Stimulated activated CD8-positive, alpha-beta memory T cell treated with anti-CD3 and anti-CD28 coated beads, Interleukin-2, amount 100 ng/mL, for 1 hour (primary cell): ENCODE results near the gene MED27.
A peak's percentile ranks its signal among the peaks of the same experiment; 100 is the strongest.

Source experiments
- DNase-seq, 2 donors: peaks; one replicate each; pipeline ENCODE4 v3.0.0-alpha.2; 2020; ENCODE audit warnings: low read depth in 2 of 2

MED27 gene, protein sequence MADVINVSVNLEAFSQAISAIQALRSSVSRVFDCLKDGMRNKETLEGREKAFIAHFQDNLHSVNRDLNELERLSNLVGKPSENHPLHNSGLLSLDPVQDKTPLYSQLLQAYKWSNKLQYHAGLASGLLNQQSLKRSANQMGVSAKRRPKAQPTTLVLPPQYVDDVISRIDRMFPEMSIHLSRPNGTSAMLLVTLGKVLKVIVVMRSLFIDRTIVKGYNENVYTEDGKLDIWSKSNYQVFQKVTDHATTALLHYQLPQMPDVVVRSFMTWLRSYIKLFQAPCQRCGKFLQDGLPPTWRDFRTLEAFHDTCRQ

DNA sequence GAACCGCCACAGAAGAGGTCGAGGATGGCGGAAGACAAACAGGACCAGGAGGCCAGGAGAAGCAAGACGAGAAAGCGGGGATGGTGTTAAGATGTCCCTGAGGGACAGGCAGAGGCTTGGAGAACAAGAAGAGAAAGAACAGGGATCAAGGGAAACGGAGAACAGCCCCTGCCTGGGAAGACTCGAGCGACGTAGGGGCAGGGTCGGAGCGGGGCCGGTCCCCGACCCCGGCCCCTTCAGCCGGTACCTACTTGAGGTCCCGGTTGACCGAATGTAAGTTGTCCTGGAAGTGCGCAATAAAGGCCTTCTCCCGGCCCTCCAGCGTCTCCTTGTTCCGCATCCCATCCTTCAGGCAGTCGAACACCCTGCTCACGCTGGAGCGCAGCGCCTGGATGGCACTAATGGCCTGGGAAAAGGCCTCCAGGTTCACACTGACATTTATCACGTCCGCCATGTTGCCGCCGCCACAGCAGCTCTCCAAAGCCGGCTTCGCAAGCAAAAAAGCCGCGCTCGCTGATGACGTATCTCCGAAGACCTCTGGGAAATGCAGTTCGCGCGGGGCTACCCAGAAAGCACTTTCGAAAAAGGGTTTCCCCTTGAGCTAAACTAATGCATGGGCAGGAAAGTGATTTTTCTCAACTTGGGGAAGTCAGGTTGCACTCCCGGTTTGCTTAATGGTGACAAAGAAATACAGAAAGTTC, at the start of gene MED27:
Gene MED27, minus strand, starts transcription at position 477 of the 701 bp plus-strand sequence. Its CDS starts 23 bp downstream, at position 454.
- DNase-seq = peak; percentile 85 to 90

DNA sequence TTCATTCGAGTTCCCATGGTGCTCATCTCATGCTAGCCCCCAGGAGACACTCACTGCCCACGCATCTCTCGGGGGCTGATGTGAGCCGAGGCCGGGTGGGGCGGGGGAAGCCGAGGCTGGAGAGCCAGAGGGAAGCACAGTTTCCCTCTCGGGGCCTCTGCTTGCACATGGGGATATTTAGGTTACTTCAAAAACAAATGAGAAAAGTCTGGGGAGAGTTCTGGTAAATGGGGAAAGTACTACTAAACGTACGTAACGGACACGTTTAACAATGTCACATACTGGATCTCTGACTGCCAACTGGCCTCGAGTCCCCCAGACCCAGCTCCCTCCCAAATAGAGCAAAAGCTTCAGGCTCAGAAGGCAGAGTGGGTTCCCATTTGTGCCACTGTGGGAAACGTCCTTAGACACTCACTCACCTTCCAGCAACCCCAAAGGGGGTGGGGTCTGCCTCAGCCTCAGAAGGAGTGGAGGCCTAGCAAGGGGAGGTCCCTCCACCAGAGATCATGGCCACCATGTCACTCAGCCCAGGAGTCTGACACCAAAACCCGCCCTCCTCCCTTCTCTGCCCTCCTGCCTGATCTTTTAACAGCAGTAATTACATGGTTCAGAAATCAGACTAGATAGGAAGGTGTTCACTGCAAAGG, 48.3 kb upstream of the MED27 start:
- no peak for DNase-seq

DNA sequence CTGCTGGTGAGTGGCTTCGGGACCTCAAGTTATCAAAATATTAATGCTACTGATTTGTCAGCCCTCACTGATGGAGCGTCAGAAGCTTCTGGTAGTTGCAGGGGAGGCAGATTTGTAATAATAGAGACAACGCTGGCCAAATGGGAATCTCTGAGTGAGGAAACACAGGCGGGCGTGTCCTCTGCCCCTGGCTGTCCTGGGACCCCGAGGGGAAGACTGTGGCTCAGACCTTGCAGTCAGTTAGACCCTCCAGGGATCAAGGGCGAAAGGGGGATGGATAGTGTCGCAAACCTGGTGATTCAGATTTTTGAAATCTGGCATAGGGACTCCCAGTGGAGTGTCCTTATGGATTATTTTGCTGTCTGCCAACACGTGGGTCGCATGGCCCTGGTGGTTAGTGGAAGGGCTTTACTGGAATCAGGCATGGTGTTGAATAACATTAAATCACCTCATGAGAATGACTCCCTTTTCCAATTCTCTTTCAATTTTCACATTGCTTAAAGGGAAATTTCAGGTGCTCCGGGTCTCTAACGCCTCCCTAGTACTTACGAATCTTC, 47.1 kb upstream of the MED27 start:
- no peak for DNase-seq

DNA sequence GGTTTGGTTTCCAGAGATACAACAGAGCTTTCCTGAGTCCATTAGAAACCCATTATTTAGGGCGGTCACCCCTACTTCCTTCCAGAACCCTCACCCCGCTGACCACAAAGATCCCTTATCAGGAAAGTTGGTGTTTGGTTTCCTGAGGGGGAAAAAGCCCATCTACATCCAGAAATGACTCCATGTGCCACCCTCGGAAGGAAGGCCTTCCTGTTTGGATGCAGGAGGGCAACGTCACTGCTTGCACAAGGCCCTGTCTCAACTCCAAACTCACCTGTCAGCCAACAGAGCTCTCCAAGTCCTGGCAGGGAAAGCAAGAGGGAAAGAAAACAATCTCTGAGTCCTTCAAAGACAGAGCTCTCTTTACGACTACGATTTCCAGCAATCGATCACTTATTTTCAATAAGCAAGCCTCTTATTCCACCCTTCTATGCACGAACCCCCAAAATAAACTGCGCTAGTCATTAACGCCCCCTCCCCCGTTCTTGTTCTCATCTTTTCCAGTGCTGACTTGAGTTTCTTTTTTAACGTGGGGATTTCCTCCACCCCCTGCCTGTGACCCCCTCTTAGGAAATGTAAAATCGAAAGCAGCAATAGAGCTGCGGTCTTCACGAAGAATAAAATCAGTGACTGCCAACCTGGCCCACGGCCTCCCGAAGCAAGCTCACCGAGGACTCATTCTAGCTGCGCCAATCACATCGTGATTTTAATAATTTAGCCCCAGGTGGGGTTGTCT, 46.4 kb upstream of the MED27 start:
- no peak for DNase-seq

DNA sequence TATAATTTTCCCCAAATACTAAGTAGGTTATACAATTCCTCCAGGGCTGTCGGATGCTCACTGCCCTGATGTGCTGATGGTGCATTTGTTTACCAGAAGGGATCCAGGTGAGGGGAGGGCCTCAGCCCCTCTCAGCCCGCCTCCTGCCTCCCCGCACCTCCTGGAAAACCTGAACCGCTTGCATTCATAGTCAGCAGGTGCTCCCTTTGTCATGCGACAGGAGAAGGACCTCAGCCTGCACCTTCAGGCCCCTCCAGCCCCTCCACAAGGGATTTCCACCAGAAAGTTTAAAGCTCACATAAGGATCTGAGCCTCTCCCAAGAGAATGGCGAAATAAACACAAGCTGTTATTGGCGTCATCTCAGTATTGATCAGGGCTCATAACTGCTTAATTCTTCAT, 45.7 kb upstream of the MED27 start:
- DNase-seq = no peak

DNA sequence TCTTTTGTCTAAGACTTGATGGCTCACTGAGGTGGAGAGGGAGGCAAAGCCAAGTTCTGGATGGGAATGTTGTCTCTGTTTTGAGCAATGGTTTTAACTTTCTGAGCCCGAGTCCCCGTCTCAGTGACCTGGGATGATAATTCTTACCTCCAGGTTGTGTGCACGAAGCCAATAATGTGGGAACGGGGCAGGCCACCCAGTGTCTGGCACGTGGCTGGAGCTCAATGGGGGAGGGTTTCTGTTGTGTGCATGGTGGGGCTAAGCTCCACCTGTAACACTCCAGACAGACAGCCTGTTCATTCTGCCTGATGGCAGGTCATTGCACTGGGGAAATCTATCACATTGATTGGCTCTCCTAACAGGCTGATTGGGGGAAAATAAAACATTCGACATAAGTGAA, 45.1 kb upstream of the MED27 start:
- no peak for DNase-seq

DNA sequence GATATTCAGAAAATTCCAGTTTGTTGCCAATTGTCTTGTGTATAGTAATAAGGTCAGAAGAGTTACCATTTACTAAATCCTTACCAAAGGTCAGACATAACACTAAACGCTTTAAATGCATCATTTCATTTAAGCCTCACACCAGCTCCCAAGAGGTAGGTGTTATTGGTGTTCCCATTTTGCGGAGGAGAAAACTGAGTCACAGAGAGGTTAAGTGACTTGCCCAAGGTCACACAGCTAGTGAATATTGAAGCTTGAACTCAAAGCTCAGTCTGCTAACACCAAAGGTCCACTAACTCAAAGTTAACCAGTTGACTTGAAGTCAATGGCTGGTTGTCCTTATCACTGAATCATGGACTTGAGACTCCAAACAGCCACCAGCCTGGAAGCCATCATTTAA, 41.4 kb upstream of the MED27 start:
- no peak for DNase-seq

DNA sequence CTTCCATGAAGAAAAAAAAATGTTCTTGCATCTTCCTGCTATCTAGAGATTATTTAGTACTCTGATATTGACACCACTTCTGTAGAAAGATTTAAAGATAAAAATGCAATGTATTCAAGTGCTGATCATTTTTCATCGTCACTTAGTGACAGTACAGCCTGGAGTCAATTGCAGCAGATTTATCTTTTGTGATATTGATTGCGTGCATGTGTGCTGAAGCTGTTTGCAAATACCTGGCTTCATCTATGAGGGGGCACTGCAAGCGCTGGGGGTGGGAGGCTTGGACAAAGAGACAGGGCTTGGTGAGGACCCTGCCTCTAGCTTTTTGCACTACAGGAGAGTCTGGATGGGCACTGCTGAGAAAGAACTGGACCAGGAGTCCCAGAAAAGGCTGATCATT, 38.0 kb upstream of the MED27 start:
- no peak for DNase-seq

DNA sequence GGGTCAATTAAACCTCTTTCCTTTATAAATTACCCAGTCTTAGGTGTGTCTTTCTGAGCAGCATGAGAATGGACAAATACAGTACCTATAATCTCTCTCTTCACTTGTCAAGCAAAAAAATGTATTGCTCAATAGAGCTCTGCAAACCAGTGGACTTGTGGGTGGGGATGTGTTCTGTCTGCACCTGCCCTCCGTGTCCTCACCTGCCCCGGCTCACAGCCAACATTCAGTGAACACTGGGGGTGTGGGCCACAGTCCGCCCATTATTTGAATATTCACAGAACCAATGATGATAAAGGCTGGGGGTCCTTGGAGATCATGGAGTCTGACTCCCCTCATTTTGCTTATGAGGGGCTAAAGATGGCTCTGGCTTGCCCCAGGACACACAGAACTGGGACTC, 36.9 kb upstream of the MED27 start:
- DNase-seq = no peak

DNA sequence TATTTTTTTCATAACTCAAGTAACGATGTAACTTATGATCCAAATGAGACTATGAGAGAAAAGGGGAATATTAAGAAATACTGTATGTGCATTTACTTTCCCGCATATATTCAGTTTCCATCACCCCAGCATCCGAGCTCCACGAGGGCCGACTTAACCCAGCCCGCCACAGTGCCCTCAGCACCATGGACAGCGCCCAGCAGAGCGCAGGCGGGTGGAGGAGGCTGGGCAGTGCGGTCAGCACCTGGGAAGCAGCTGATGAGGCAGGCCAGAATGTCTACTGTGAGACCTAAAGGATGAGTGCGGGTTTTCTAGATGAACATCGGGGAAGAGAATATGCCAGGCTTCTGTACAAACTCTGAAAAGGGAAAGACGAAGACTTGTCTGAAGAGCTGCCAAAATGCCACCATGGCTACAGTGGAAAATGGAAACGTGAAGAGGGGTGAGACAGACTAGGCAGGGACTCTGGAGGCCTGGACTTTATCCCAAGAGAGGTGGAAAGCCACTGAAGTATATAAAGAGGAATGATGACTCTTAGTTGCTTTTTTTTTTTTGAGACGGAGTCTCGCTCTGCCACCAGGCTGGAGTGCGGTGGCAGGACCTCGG, 34.5 kb upstream of the MED27 start:
- no peak for DNase-seq

DNA sequence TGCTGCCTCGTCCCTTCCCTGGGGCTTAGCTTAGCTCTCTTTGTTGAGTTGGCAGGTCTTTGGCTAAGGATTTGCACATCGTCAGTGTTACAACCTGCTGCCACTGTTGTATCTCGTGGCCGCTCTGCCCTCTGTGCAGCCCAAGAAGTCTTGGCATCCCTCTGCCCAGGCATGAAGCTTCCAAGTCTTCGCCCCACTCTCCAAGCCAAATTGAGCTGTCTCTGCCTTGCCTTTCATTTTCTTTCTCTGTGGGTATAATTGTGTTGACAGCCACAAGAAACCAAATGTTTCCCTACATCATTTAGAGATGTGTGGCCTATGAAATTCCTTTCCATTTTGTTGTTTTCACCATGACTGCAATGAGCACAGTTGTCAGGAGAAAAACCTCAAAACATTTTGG, 29.6 kb upstream of the MED27 start:
- DNase-seq = no peak

DNA sequence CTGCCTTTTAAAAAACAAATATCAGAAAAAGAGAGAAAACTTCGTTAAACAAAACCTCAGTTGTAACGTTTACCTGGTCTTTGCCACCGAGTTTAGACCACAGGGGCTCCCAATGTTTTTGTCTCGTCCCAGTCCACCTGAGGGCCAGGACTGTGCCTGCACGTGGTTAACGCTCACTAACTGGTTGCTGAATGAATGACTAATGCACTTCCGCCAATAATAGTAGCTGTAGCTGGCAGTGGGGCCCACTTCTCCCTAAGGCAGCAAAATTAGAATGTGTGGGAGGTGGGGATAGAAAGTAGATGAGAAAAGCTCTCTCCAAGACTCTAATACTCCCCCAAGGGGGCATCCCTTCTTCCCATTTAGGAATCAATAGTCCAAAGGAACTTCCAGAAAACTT, 29.1 kb upstream of the MED27 start:
- no peak for DNase-seq

DNA sequence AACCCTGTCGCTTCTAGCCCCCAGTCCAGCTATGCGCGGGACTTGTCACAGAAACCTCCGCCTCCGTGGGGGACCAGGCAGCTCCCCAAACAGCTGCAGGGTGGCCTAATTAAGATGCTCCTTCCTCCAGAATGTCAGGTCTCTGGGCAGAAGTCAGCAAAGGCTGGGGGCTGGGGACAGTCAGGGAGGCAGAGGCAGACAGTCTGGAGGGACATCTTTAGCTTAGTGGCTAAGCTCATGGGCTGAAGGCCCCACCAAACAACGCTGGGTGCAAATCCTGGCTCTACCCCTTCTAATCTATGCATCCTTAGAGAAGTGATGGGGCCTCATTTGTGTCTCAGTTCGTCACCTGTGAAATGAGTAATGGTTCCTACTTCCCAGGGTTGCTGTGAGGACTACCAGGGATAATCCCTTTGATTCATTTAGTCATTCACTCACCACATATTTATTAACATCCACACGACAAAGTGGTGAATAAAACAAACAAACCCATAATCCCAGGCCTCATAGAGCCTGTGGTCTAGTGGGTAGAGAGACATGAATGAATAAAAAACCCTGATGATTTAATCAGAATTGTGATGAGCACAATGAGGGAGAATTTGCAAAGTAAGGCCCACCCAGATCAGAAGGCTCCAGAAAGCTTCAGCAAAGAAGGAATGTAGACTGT, 20.2 kb upstream of the MED27 start:
- no peak for DNase-seq

DNA sequence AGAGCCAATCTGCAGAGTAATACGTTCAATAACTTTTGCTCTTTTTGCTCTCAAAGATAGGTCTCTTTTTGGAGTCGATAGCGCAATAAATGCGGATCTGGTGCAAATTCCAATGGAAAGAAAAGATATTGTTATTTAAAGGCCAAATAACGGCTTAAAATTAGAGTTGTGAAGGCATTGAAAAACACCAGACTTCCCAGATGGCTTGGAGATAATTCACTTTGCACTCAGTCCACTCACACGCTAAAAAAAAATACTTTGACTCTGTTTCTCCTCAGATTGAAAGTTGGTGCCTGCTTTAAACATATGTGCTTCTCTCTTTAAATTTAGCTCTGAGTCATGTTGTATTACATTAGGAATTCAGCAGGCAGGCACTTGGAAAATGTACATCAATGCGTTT, 19.5 kb upstream of the MED27 start:
- no peak for DNase-seq

DNA sequence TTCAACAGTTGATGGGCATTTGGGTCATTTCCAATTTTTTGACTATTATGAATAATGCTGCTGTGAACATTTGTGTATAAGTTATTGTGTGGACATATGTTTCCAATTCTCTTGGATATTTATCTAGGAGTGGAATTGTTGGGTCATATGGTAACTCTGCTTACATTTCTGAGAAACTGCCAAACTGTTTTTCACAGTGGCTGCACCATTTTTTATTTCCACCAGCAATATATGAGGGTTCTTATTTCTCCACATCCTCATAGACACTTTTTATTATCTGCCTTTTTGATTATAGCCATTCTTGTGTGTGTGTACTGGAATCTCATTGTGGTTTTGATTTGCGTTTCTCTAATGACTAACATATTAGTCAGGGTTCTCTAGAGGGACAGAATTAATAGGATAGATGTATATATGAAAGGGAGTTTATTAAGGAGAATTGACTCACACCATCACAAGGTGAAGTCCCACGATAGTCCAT, 14.7 kb upstream of the MED27 start:
- DNase-seq = no peak

DNA sequence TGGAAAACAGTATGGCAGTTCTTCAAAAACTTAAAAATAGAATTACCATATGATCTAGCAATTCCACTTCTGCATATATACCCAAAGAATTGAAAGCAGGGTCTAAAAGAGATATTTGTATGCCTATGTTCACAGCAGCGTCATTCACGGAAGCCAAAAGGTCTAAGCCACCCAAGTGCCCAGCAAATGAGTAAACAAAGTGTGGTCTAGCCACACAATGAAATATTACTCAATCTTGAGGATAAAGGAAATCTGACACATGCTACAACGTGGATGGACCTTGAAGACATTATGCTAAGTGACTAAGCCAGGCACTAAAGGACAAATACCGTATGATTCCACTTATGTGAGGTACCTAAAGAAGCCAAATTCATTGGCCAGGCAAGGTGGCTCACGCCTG, 11.1 kb upstream of the MED27 start:
- no peak for DNase-seq

DNA sequence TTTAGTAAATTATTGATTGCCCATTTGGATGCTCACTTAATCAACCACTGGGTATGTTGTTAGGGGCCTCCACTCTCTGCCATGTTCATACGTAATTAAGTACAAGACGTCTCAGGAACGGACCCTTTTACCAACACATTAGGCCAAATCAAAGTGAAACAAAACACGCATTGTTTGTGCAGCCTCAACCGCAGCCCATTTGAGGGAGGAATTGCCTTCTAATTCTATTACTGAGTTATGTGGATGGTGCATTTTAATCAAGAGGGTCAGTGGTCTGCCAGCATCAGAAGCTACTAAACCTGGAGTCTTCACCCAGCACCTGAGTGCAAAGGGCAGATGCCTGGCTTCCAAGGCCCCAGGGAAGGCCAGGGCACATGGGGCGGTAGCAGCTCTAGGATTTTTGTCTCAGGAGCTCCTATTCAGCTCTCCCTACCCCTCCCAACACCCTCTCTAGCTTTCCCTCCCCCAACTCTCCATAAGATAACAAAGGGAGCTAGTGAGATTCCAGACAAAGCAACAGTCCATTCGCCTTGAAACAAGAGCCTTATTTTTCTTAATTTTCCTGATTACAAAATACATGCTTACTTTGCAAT, 7.9 kb upstream of the MED27 start:
- DNase-seq = no peak

DNA sequence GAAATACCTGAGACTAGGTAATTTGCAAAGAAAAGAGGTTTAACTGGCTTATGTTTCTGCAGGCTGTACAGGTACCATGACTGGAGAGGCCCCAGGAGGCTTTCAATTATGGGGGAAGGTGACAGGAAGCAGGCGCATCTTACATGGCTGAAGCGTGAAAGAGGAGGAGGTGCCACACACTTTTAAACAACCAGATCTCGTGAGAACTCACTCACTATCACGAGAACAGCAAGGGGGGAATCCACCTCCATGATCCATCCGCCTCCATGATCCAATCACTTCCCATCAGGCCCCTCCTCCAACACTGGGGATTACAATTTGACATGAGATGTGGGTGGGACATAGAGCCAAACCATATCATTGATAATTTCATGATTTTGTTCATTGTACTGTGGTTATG, 2.5 kb upstream of the MED27 start:
- DNase-seq = no peak

DNA sequence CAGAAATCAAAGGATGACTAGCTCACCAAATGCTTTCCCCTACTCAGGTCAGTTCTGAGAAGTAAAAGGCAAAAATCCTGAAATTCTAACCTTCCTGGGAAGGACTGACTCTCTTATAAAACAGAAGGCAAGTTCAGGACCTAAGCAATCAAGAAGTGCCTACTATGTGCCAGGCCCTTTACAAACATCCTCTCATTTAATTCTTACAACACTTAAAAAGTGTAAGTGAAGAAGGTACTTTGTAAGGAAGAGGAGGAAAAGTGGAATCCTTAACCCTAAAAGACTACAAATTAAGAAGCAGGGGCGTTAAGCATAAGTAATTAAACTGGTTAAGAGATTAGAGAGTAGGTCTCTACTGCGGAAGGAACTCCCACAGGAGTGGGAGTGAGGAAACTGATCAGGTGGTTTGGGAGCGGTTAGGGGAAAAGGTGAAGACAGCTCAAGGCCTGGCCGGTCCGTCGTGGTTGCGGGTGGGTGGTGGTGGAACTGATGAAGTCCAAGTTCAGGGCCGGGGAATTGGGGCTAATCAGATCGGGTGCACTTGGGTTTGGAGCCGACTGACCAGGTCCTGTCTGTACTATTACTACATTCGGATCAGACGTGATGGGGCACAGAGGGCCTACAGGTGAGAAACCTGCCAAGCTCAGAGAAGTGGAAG, 839 bp downstream of the MED27 start:
- DNase-seq = no peak
